Keratinocyte (primary cell): Measurements from ENCODE around the gene F7. TPM values are rescaled to one million over a fixed set of nuclear protein-coding genes. Genes with fewer than 3 reads are reported as not detected.

ENCODE experiments used
- DNase-seq: peaks from one replicate; pipeline ENCODE4 v3.0.0-alpha.2; 2011; ENCODE audit warnings: low read depth, missing footprints, low spot score
- FAIRE-seq: peaks from 2 replicates; lab custom pipeline; 2011; peaks lifted over from hg19 to GRCh38; lab: Jason Lieb, UNC
- H2AFZ ChIP-seq: 2 replicates; pipeline ENCODE4 v1.6.0; 2012; ENCODE audit warnings: low read length, control low read depth, inconsistent platforms; ENCODE audit not compliant: control insufficient read depth
- H3K27ac ChIP-seq: 2 replicates; pipeline ENCODE4 v1.5.1; 2011; ENCODE audit warnings: low read length; ENCODE audit not compliant: control insufficient read depth, insufficient read depth
- H3K27me3 ChIP-seq: 3 replicates; pipeline ENCODE4 v1.6.0; 2011; ENCODE audit warnings: low read length; ENCODE audit not compliant: control insufficient read depth, insufficient read depth; ENCODE audit errors: extremely low read depth
- H3K36me3 ChIP-seq, 2 experiments: 2 replicates in 1 of 2; 3 replicates in 1 of 2; pipeline ENCODE4 v1.5.1; 2011; ENCODE audit warnings: low read length in 2 of 2, mild to moderate bottlenecking in 1 of 2; ENCODE audit not compliant: control insufficient read depth in 2 of 2, insufficient read depth in 2 of 2; ENCODE audit errors: extremely low read depth in 1 of 2
- H3K4me1 ChIP-seq: 3 replicates; pipeline ENCODE4 v1.5.1; 2011; ENCODE audit warnings: low read length; ENCODE audit not compliant: control insufficient read depth, insufficient read depth; ENCODE audit errors: extremely low read depth
- H3K4me2 ChIP-seq: 3 replicates; pipeline ENCODE4 v1.6.0; 2011; ENCODE audit warnings: low read depth, low read length; ENCODE audit not compliant: control insufficient read depth, insufficient read depth; ENCODE audit errors: extremely low read depth
- H3K4me3 ChIP-seq, 3 experiments: fragments of 200-600 bp in 1 of 3; sonication (generic) in 1 of 3; 2 replicates in 2 of 3; 3 replicates in 1 of 3; pipeline ENCODE4 v1.5.1; 2011 to 2016; ENCODE audit warnings: low read length in 3 of 3, mild to moderate bottlenecking in 3 of 3, control low read depth in 2 of 3, inconsistent platforms in 1 of 3, low read depth in 1 of 3, mixed read lengths in 1 of 3, mixed run types in 1 of 3, moderate library complexity in 1 of 3; ENCODE audit not compliant: control insufficient read depth in 2 of 3, insufficient read depth in 2 of 3; ENCODE audit errors: extremely low read depth in 1 of 3
- H3K79me2 ChIP-seq: 2 replicates; pipeline ENCODE4 v1.6.0; 2012; ENCODE audit warnings: low read length; ENCODE audit not compliant: control insufficient read depth, insufficient read depth
- H3K9ac ChIP-seq: 3 replicates; pipeline ENCODE4 v1.6.0; 2011; ENCODE audit warnings: low read length; ENCODE audit not compliant: control insufficient read depth, insufficient read depth; ENCODE audit errors: extremely low read depth
- H3K9me1 ChIP-seq: 3 replicates; pipeline ENCODE4 v1.6.0; 2011; ENCODE audit warnings: low read length; ENCODE audit not compliant: control insufficient read depth, insufficient read depth; ENCODE audit errors: extremely low read depth
- H3K9me3 ChIP-seq: 2 replicates; pipeline ENCODE4 v1.5.1; 2012; ENCODE audit warnings: low read depth, low read length; ENCODE audit not compliant: control insufficient read depth
- H4K20me1 ChIP-seq: 3 replicates; pipeline ENCODE4 v1.6.0; 2011; ENCODE audit warnings: low read length; ENCODE audit not compliant: control insufficient read depth, insufficient read depth; ENCODE audit errors: extremely low read depth
- CTCF ChIP-seq, 3 experiments: IDR thresholded peaks in 1 of 3; conservative IDR thresholded peaks in 1 of 3; optimal IDR thresholded peaks in 1 of 3; 2 replicates in 2 of 3; 3 replicates in 1 of 3; pipeline versions ENCODE3 to v1.5.1; 2011; ENCODE audit warnings: low read length in 3 of 3, mild to moderate bottlenecking in 3 of 3, moderate library complexity in 2 of 3, control low read depth in 1 of 3, inconsistent platforms in 1 of 3; ENCODE audit not compliant: insufficient read depth in 2 of 3; ENCODE audit errors: extremely low read depth in 1 of 3
- EZH2 ChIP-seq: IDR thresholded peaks from one replicate; pipeline ENCODE4 v1.6.1; 2012; ENCODE audit warnings: inconsistent platforms, mild to moderate bottlenecking, low read length, moderate library complexity
- dilution Hi-C: fragments of 300-500 bp; cut with MboI; formaldehyde crosslinking; loops from one replicate; pipeline ENCODE4 v1.7.0; 2020; ENCODE audit warnings: low sequenced_read_pairs; ENCODE audit not compliant: extremely low pct_ligation_motif_present
- polyA plus RNA-seq, 5 experiments: library from polyadenylated mRNA; depleted of rRNA in 3 of 5; stranded (reverse) in 3 of 5; stranded (forward) in 1 of 5; unstranded in 1 of 5; fragments of >200 nt; gene quantifications; 1 replicate in 1 of 5; 2 replicates in 3 of 5; 3 replicates in 1 of 5; pipeline versions ENCODE4 v1.2.1 to v1.2.3, GENCODE V29; 2011 to 2012; ENCODE audit warnings: missing spikeins in 2 of 5, low read depth in 1 of 5, low replicate concordance in 1 of 5

Gene F7
- polyA plus RNA-seq, 1 donor (not counting 4 experiments of a cell fraction or from before 2014, with no cell fraction given), result not detected

DNA sequence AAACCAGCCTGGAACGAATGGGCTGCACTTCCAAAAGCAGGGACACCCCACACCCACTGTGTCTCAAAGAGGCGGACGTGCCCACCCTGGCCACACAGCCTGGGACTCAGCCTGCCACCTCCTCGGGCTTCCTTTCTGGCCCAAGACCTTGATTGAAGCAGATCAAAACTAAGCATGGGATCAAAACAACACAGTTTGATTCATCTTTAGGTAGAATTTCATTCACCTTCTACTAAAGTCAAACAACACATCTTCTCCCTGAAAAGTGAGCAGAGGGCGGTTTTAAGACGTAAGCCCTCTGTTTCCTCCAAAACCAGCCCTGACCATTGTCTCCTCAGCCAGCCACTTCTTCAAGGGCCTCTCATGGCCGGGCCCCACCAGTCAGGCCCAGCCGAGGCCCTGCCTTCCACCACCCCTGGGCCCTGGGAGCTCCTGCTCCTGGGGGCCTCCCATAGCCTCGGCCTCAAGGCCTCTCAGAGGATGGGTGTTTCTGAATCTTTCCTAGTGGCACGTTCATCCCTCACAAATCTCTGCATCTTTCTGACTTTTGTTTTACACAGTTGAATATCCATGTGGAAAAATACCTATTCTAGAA lies 10.7 kb downstream of the F7 start:
- Histone ChIP-seq H4K20me1 (no peaks in the 10 kb centered on the region), H3K4me2 (no peak overlapping the region), H3K79me2 (no peaks in the 10 kb centered on the region), H3K27me3 (peaks cover 12% of the 10 kb centered on the region), H3K9ac (no peak overlapping the region), H3K4me1 (no peaks in the 10 kb centered on the region), H3K36me3 (no peaks in the 10 kb centered on the region), H3K27ac (no peak overlapping the region), H3K9me3 (no peaks in the 10 kb centered on the region), H3K9me1 (no peaks in the 10 kb centered on the region), H3K4me3 (no peak overlapping the region), H2AFZ (no peak overlapping the region)
- dilution Hi-C loops, result no loop called here
- no peak for TF ChIP-seq EZH2
- no peak for TF ChIP-seq CTCF (optimal IDR thresholded peaks at IDR 0.05 in 1 of 3, IDR thresholded peaks at IDR 0.05 in 1 of 3, conservative IDR thresholded peaks at IDR 0.05 in 1 of 3; ENCODE audit: extremely low read depth in 1 of 3, insufficient read depth in 2 of 3, low read length in 3 of 3)
- DNase-seq, result no peak
- FAIRE-seq, result no peak

DNA sequence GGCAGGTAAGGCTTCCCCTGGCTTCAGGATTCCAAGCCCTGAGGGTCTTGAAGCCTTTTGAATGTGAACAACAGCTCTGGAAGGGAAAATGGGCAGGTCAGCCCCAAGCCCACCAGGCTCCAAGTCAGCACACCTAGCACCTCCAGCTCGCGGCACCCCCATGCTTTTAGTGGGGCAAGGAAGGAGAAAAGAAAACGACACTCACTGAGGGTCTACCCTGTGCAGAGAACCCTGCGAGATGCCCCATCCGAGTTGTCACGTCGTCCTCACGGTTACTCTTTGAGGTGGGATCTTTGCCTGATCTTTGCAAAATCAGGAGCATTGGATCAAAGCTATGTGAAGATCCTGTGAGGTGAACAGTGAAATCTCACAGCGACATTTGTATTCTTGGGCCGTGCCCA lies 11.3 kb downstream of the F7 start:
- H2AFZ ChIP-seq, result no peak overlapping the region
- H3K27ac ChIP-seq, result no peak overlapping the region
- DNase-seq (no peak), FAIRE-seq (no peak)
- no peaks in the 10 kb centered on the region for H3K79me2 ChIP-seq
- H3K36me3 ChIP-seq, result no peaks in the 10 kb centered on the region
- H3K4me1 ChIP-seq, result no peaks in the 10 kb centered on the region
- H3K27me3 ChIP-seq, result peaks cover 12% of the 10 kb centered on the region
- no peaks in the 10 kb centered on the region for H4K20me1 ChIP-seq
- dilution Hi-C loops, result no loop called here
- H3K4me3 ChIP-seq, result no peak overlapping the region
- TF ChIP-seq CTCF (optimal IDR thresholded peaks at IDR 0.05 in 1 of 3, IDR thresholded peaks at IDR 0.05 in 1 of 3, conservative IDR thresholded peaks at IDR 0.05 in 1 of 3; ENCODE audit: extremely low read depth in 1 of 3, insufficient read depth in 2 of 3, low read length in 3 of 3), result no peak
- no peak for TF ChIP-seq EZH2
- H3K4me2 ChIP-seq, result no peak overlapping the region
- no peak overlapping the region for H3K9ac ChIP-seq
- H3K9me1 ChIP-seq, result no peaks in the 10 kb centered on the region
- H3K9me3 ChIP-seq, result no peaks in the 10 kb centered on the region
